ENCODE results near the gene GSX2. TPM values are rescaled to one million over a fixed set of nuclear protein-coding genes. Genes with fewer than 3 reads are reported as not detected.

Gene GSX2
- total and polyA plus RNA-seq, 2 of the 13 experiments (the other 11 are each of a cell fraction or from before 2014, with no cell fraction given), result not detected

GRCh38 chr4:54090804-54091623, 8.9 kb upstream of the GSX2 start (continued):
- no peak for TF ChIP-seq NFAT5 (CRISPR knock-in tag; IDR thresholded peaks at IDR 0.05)
- TF ChIP-seq BHLHE40 (IDR thresholded peaks at IDR 0.05; ENCODE audit: low read length), result peak; percentile 40; the same call in 1 of the 2 replicates
- no peak for TF ChIP-seq ZNF318 (CRISPR knock-in tag; IDR thresholded peaks at IDR 0.05)
- TF ChIP-seq MED13 (CRISPR knock-in tag; IDR thresholded peaks at IDR 0.05), result no peak
- no peak for TF ChIP-seq GTF3A (CRISPR knock-in tag; conservative IDR thresholded peaks at IDR 0.05)
- TF ChIP-seq CHCHD3 (CRISPR knock-in tag; IDR thresholded peaks at IDR 0.05), result no peak
- no peak for TF ChIP-seq PRMT3 (CRISPR knock-in tag; IDR thresholded peaks at IDR 0.05; ENCODE audit: borderline replicate concordance, low read depth)
- 0 out of 2 replicates have a peak, but pooled peaks have one; percentile 63 for TF ChIP-seq ZNF670 (CRISPR knock-in tag; IDR thresholded peaks at IDR 0.05; ENCODE audit: borderline replicate concordance)
- no peak for TF ChIP-seq SRSF9 (IDR thresholded peaks at IDR 0.05; ENCODE audit: borderline replicate concordance, insufficient read depth, low read depth, low read length, poor library complexity, severe bottlenecking)
- TF ChIP-seq YEATS2 (CRISPR knock-in tag; IDR thresholded peaks at IDR 0.05; ENCODE audit: borderline replicate concordance), result no peak
- TF ChIP-seq CERS6 (CRISPR knock-in tag; IDR thresholded peaks at IDR 0.05), result no peak
- TF ChIP-seq ZFYVE20 (CRISPR knock-in tag; IDR thresholded peaks at IDR 0.05; ENCODE audit: borderline replicate concordance, low read depth), result no peak
- TF ChIP-seq IKZF1 (IDR thresholded peaks at IDR 0.05), result no peak
- TF ChIP-seq YEATS4 (CRISPR knock-in tag; IDR thresholded peaks at IDR 0.05; ENCODE audit: borderline replicate concordance), result no peak

Measured in HepG2 (cell line).